ENCODE measurements around the gene RBMS1.

Gene RBMS1

GRCh38 chr2:160505256-160505655, 11.6 kb upstream of the RBMS1 start:
- no peak for TF ChIP-seq CTCF (IDR thresholded peaks at IDR 0.05; ENCODE audit: low read depth, low read length, poor library complexity, severe bottlenecking)
- TF ChIP-seq EZH2phosphoT487 (IDR thresholded peaks at IDR 0.05; ENCODE audit: borderline replicate concordance, low read length), result no peak

GRCh38 chr2:160502478-160502877, 8.9 kb upstream of the RBMS1 start:
- H3K9me3 ChIP-seq (ENCODE audit: control insufficient read depth, insufficient read depth, low read length), result no peaks in the 10 kb centered on the region
- H3F3A ChIP-seq (ENCODE audit: control insufficient read depth, insufficient read depth), result no peaks in the 10 kb centered on the region
- H3K79me2 ChIP-seq (ENCODE audit: control insufficient read depth, low read length), result no peaks in the 10 kb centered on the region
- H3K9me2 ChIP-seq (replicated peaks; ENCODE audit: control insufficient read depth, low read length), result no peaks in the 10 kb centered on the region
- H3K36me3 ChIP-seq (ENCODE audit: control insufficient read depth, low read length), result no peaks in the 10 kb centered on the region
- no peak overlapping the region for H3K4me3 ChIP-seq (ENCODE audit: low read length)
- H3K27me3 ChIP-seq (ENCODE audit: control insufficient read depth, low read length), result no peaks in the 10 kb centered on the region
- no peaks in the 10 kb centered on the region for H4K20me1 ChIP-seq (ENCODE audit: control insufficient read depth, insufficient read depth, low read depth, low read length)
- H3K27ac ChIP-seq (ENCODE audit: low read depth, low read length), result no peak overlapping the region
- H3K4me1 ChIP-seq (ENCODE audit: control insufficient read depth, low read length), result no peaks in the 10 kb centered on the region
- no peak overlapping the region for H3K4me2 ChIP-seq (ENCODE audit: low read length)
- TF ChIP-seq EZH2phosphoT487 (IDR thresholded peaks at IDR 0.05; ENCODE audit: borderline replicate concordance, low read length) (no peak), CTCF (IDR thresholded peaks at IDR 0.05; ENCODE audit: low read depth, low read length, poor library complexity, severe bottlenecking) (no peak)

More at GRCh38 chr2:160505256-160505655, 11.6 kb upstream of the RBMS1 start:
- Histone ChIP-seq H3K4me3 (ENCODE audit: low read length) (no peak overlapping the region), H3K27me3 (ENCODE audit: control insufficient read depth, low read length) (no peaks in the 10 kb centered on the region), H3K4me1 (ENCODE audit: control insufficient read depth, low read length) (no peaks in the 10 kb centered on the region), H3F3A (ENCODE audit: control insufficient read depth, insufficient read depth) (no peaks in the 10 kb centered on the region), H3K4me2 (ENCODE audit: low read length) (no peak overlapping the region), H4K20me1 (ENCODE audit: control insufficient read depth, insufficient read depth, low read depth, low read length) (no peaks in the 10 kb centered on the region), H3K27ac (ENCODE audit: low read depth, low read length) (no peak overlapping the region), H3K9me2 (replicated peaks; ENCODE audit: control insufficient read depth, low read length) (no peaks in the 10 kb centered on the region), H3K36me3 (ENCODE audit: control insufficient read depth, low read length) (no peaks in the 10 kb centered on the region), H3K79me2 (ENCODE audit: control insufficient read depth, low read length) (no peaks in the 10 kb centered on the region), H3K9me3 (ENCODE audit: control insufficient read depth, insufficient read depth, low read length) (no peaks in the 10 kb centered on the region)

- Histone ChIP-seq H3K79me2 (ENCODE audit: control insufficient read depth, low read length) (no peaks in the 10 kb centered on the region), H3K4me2 (ENCODE audit: low read length) (no peak overlapping the region), H3K36me3 (ENCODE audit: control insufficient read depth, low read length) (no peaks in the 10 kb centered on the region), H3K27ac (ENCODE audit: low read depth, low read length) (no peak overlapping the region), H3F3A (ENCODE audit: control insufficient read depth, insufficient read depth) (no peaks in the 10 kb centered on the region), H3K9me2 (replicated peaks; ENCODE audit: control insufficient read depth, low read length) (no peaks in the 10 kb centered on the region), H4K20me1 (ENCODE audit: control insufficient read depth, insufficient read depth, low read depth, low read length) (no peaks in the 10 kb centered on the region), H3K4me3 (ENCODE audit: low read length) (no peak overlapping the region), H3K27me3 (ENCODE audit: control insufficient read depth, low read length) (peaks cover 5% of the 10 kb centered on the region; the same call in 1 of the 2 replicates), H3K4me1 (ENCODE audit: control insufficient read depth, low read length) (no peaks in the 10 kb centered on the region), H3K9me3 (ENCODE audit: control insufficient read depth, insufficient read depth, low read length) (no peaks in the 10 kb centered on the region)
- TF ChIP-seq EZH2phosphoT487 (IDR thresholded peaks at IDR 0.05; ENCODE audit: borderline replicate concordance, low read length) (no peak), CTCF (IDR thresholded peaks at IDR 0.05; ENCODE audit: low read depth, low read length, poor library complexity, severe bottlenecking) (no peak)
Observed at GRCh38 chr2:160501370-160501769, 7.8 kb upstream of the RBMS1 start.

Data from DOHH2 (cell line).